ENCODE results near the gene CPXM2.
A peak's percentile ranks its signal among the peaks of the same experiment; 100 is the strongest.

Gene CPXM2

DNA sequence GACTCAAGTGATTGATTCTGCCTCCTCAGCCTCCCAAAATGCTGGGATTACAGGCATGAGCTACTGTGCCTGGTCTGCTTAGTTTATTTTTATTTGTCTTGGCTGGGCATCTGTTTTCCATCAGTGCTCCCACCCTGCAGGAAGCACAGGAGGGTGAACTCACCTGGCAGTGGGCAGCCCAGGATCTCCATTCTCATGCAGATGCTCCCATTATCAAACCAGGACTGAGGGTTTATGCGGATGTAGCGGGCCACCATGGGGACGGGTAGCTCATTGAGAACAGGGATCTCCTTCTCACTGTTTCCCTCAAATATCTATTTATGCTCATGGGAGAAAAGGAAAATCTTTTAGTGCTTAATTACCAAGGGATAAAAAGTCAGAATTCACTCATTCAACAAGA lies 93.8 kb downstream of the CPXM2 start:
- Histone ChIP-seq H3K27ac (ENCODE audit: low read length) (no peak overlapping the region), H3K27me3 (ENCODE audit: control insufficient read depth in 1 of 2, insufficient read depth in 2 of 2, low read length in 2 of 2) (no peaks in the 10 kb centered on the region), H3K4me1 (ENCODE audit: control insufficient read depth, insufficient read depth, low read length) (peaks cover 25% of the 10 kb centered on the region)

GRCh38 chr10:123796736-123797135 lies 94.9 kb downstream of the CPXM2 start:
- Histone ChIP-seq H3K27ac (ENCODE audit: low read length) (peak overlapping the region; percentile 37), H3K4me3 (ENCODE audit: low read length in 2 of 2) (no peak overlapping the region), H3K27me3 (ENCODE audit: control insufficient read depth in 1 of 2, insufficient read depth in 2 of 2, low read length in 2 of 2) (no peaks in the 10 kb centered on the region), H3K4me1 (ENCODE audit: control insufficient read depth, insufficient read depth, low read length) (peaks cover 25% of the 10 kb centered on the region), H3K9me3 (ENCODE audit: control insufficient read depth in 2 of 2, low read length in 2 of 2) (no peaks in the 10 kb centered on the region), H3K36me3 (ENCODE audit: control insufficient read depth in 2 of 2, insufficient read depth in 2 of 2, low read length in 2 of 2) (peaks cover 19% of the 10 kb centered on the region in 2 donors), H3K9ac (ENCODE audit: low read length in 2 of 2) (no peak overlapping the region)

More for the DNA sequence above, 93.8 kb downstream of the CPXM2 start:
- Histone ChIP-seq H3K36me3 (ENCODE audit: control insufficient read depth in 2 of 2, insufficient read depth in 2 of 2, low read length in 2 of 2) (peaks cover 13% of the 10 kb centered on the region in 2 donors), H3K4me3 (ENCODE audit: low read length in 2 of 2) (no peak overlapping the region), H3K9ac (ENCODE audit: low read length in 2 of 2) (no peak overlapping the region), H3K9me3 (ENCODE audit: control insufficient read depth in 2 of 2, low read length in 2 of 2) (no peaks in the 10 kb centered on the region)

DNA sequence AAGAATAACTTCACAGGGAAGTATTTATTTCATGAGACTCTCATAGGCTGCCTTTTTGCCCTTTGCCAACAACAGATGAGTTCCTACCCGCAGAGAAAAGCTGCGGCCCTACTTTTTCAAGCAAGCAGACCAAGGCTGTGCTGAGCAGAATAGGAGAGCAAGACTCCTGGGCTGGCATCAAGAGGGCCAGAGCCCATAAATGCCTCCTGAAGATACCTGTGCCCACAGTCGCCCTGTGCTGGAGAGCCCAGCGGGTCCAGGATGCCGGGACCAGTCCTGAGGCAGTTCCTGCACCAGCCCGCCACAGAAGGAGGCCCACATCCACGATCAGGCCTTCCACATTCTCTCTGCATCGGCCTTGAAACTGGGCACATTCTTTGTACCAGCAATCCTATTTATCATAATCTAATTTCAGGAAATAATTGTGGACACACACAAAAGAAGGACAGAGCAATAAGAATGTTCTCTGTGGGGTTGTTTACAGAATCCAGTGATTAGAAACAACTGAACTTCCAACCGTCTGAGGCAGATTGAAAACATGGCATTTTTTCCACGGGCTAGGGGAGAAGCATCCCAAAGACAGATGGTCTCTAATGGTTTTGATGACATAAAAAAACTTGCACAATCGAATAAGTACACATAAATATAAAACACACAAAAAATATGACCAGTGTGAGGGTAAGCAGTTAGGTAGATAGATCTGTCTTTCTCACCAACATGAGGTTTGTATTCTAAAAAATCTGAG lies 95.6 kb downstream of the CPXM2 start:
- no peak overlapping the region for H3K9ac ChIP-seq (ENCODE audit: low read length in 2 of 2)
- peaks cover 19 to 23% of the 10 kb centered on the region in 2 donors for H3K36me3 ChIP-seq (ENCODE audit: control insufficient read depth in 2 of 2, insufficient read depth in 2 of 2, low read length in 2 of 2)
- H3K27me3 ChIP-seq (ENCODE audit: control insufficient read depth in 1 of 2, insufficient read depth in 2 of 2, low read length in 2 of 2): no peaks in the 10 kb centered on the region
- peaks cover 23% of the 10 kb centered on the region for H3K4me1 ChIP-seq (ENCODE audit: control insufficient read depth, insufficient read depth, low read length)
- no peaks in the 10 kb centered on the region for H3K9me3 ChIP-seq (ENCODE audit: control insufficient read depth in 2 of 2, low read length in 2 of 2)
- no peak overlapping the region for H3K4me3 ChIP-seq (ENCODE audit: low read length in 2 of 2)
- H3K27ac ChIP-seq (ENCODE audit: low read length): peak overlapping the region; percentile 37

- H3K27ac ChIP-seq (ENCODE audit: low read length): peak overlapping the region; percentile 37
- H3K9me3 ChIP-seq (ENCODE audit: control insufficient read depth in 2 of 2, low read length in 2 of 2): peaks cover 0 to 2% of the 10 kb centered on the region in 2 donors
- no peak overlapping the region for H3K9ac ChIP-seq (ENCODE audit: low read length in 2 of 2)
- H3K36me3 ChIP-seq (ENCODE audit: control insufficient read depth in 2 of 2, insufficient read depth in 2 of 2, low read length in 2 of 2): peaks cover 19 to 29% of the 10 kb centered on the region in 2 donors
- H3K4me3 ChIP-seq (ENCODE audit: low read length in 2 of 2): no peak overlapping the region
- peaks cover 17% of the 10 kb centered on the region for H3K4me1 ChIP-seq (ENCODE audit: control insufficient read depth, insufficient read depth, low read length)
- H3K27me3 ChIP-seq (ENCODE audit: control insufficient read depth in 1 of 2, insufficient read depth in 2 of 2, low read length in 2 of 2): no peaks in the 10 kb centered on the region
Observed at GRCh38 chr10:123795196-123795780, 96.3 kb downstream of the CPXM2 start.

GRCh38 chr10:123792248-123792978 lies 99.2 kb downstream of the CPXM2 start:
- no peaks in the 10 kb centered on the region for H3K27me3 ChIP-seq (ENCODE audit: control insufficient read depth in 1 of 2, insufficient read depth in 2 of 2, low read length in 2 of 2)
- H3K36me3 ChIP-seq (ENCODE audit: control insufficient read depth in 2 of 2, insufficient read depth in 2 of 2, low read length in 2 of 2): peaks cover 10 to 26% of the 10 kb centered on the region in 2 donors
- peaks cover 0 to 2% of the 10 kb centered on the region in 2 donors for H3K9me3 ChIP-seq (ENCODE audit: control insufficient read depth in 2 of 2, low read length in 2 of 2)
- H3K4me1 ChIP-seq (ENCODE audit: control insufficient read depth, insufficient read depth, low read length): peaks cover 6% of the 10 kb centered on the region
- H3K27ac ChIP-seq (ENCODE audit: low read length): peak overlapping the region; percentile 18
- no peak overlapping the region for H3K4me3 ChIP-seq (ENCODE audit: low read length in 2 of 2)
- no peak overlapping the region for H3K9ac ChIP-seq (ENCODE audit: low read length in 2 of 2)

DNA sequence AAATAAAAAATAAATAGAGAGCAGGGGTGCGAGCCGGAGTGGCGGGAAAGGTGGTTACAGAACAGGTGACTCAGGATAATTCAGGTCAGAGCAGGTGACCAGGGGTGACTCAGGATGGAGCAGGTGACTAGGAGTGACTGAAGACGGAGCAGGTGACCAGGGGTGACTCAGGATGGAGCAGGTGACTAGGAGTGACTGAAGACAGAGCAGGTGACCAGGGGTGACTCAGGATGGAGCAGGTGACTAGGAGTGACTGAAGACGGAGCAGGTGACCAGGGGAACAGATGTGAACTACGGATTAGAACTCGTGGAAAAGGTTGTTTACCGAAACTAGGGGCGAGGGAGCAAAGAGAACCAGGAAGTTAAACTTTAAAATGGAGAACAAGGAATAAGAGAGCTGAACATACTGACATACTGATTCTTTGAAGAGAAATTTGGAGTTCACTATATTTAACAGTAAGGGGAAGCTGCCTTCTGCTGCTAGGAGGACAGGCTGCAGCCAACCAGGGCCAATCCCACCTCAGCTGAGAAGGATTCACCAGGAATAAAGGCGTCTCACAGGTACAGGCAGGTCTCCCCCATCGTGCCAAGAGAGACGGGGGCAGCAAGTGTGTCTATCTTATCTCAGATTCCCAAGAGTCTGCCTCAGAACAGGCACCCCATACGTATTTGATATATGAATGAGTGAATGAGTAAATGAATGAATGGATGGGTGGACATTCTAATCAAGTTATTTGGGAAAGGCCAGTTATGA lies 101.3 kb downstream of the CPXM2 start:
- Histone ChIP-seq H3K9ac (ENCODE audit: low read length in 2 of 2) (no peak overlapping the region), H3K27me3 (ENCODE audit: control insufficient read depth in 1 of 2, insufficient read depth in 2 of 2, low read length in 2 of 2) (no peaks in the 10 kb centered on the region), H3K27ac (ENCODE audit: low read length) (no peak overlapping the region), H3K36me3 (ENCODE audit: control insufficient read depth in 2 of 2, insufficient read depth in 2 of 2, low read length in 2 of 2) (peaks cover 10 to 32% of the 10 kb centered on the region in 2 donors), H3K4me1 (ENCODE audit: control insufficient read depth, insufficient read depth, low read length) (no peaks in the 10 kb centered on the region), H3K4me3 (ENCODE audit: low read length in 2 of 2) (no peak overlapping the region), H3K9me3 (ENCODE audit: control insufficient read depth in 2 of 2, low read length in 2 of 2) (peaks cover 0 to 2% of the 10 kb centered on the region in 2 donors)

DNA sequence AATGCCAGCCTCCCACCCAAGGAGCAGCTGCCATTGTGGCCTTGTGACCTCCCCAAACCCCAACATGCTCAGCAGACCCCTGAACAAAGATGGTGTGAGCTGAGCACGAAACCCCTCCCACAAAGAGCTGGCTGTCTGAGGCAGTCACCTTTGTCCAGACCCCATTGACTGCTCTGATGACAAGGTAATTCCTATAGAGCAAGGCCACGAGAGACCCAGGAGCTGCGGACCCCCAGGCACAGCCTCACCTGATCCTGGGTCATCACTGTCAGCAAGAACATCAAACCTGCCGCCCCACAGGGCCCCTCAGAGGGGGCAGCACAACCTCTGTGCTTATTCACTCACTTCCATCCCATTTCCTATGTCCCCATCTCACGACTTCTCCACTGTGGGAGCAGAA lies 102.6 kb downstream of the CPXM2 start:
- H3K27me3 ChIP-seq (ENCODE audit: control insufficient read depth in 1 of 2, insufficient read depth in 2 of 2, low read length in 2 of 2): no peaks in the 10 kb centered on the region
- H3K9me3 ChIP-seq (ENCODE audit: control insufficient read depth in 2 of 2, low read length in 2 of 2): peaks cover 0 to 2% of the 10 kb centered on the region in 2 donors
- H3K9ac ChIP-seq (ENCODE audit: low read length in 2 of 2): no peak overlapping the region
- H3K27ac ChIP-seq (ENCODE audit: low read length): no peak overlapping the region
- H3K4me1 ChIP-seq (ENCODE audit: control insufficient read depth, insufficient read depth, low read length): peaks cover 3% of the 10 kb centered on the region
- no peak overlapping the region for H3K4me3 ChIP-seq (ENCODE audit: low read length in 2 of 2)
- H3K36me3 ChIP-seq (ENCODE audit: control insufficient read depth in 2 of 2, insufficient read depth in 2 of 2, low read length in 2 of 2): peaks cover 14 to 34% of the 10 kb centered on the region in 2 donors

DNA sequence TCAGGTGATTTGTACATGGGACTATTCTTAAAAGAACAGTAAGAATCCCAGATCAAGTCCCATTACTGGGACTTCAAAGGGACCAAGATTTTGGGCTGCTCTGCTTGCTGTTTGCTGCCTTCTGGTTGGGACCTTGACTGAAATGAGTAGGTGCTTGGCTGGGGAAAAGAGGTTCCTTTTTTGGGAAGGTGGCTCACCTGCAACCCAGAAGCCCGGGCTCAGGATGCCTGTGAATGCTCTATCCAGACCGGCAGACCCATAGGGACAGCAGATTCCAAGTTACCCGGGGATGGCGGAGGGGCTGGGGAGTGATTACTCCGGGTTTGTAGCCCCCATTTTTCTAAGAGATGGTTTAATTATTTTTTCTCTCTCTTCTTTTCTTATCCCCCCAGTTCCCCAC lies 104.0 kb downstream of the CPXM2 start:
- Histone ChIP-seq H3K4me1 (ENCODE audit: control insufficient read depth, insufficient read depth, low read length) (peaks cover 7% of the 10 kb centered on the region), H3K9ac (ENCODE audit: low read length in 2 of 2) (no peak overlapping the region), H3K9me3 (ENCODE audit: control insufficient read depth in 2 of 2, low read length in 2 of 2) (peaks cover 0 to 2% of the 10 kb centered on the region in 2 donors), H3K4me3 (ENCODE audit: low read length in 2 of 2) (no peak overlapping the region), H3K27ac (ENCODE audit: low read length) (no peak overlapping the region), H3K36me3 (ENCODE audit: control insufficient read depth in 2 of 2, insufficient read depth in 2 of 2, low read length in 2 of 2) (peaks cover 12 to 34% of the 10 kb centered on the region in 2 donors), H3K27me3 (ENCODE audit: control insufficient read depth in 1 of 2, insufficient read depth in 2 of 2, low read length in 2 of 2) (no peaks in the 10 kb centered on the region)

DNA sequence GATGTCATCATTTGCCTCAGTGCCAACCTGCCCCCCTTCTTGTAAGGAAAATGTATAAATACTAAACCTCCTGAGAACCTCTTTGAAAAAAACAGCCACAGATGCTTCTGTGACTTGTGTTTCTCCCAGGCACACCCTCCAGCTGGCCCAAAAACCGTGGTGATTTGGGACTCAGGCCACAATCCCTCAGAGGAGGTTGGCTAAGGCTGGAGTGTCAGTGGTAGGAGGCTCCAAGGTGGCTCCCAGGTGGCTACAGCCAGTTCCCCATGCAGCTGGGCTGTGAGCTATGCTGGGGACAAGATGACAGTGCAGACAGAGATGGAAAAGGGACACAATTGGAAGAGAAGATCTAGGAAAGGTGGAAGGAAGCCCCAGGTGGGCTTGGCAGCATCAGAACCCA lies 104.7 kb downstream of the CPXM2 start:
- no peak overlapping the region for H3K27ac ChIP-seq (ENCODE audit: low read length)
- H3K9me3 ChIP-seq (ENCODE audit: control insufficient read depth in 2 of 2, low read length in 2 of 2): peaks cover 0 to 2% of the 10 kb centered on the region in 2 donors
- H3K4me1 ChIP-seq (ENCODE audit: control insufficient read depth, insufficient read depth, low read length): peaks cover 9% of the 10 kb centered on the region
- no peak overlapping the region for H3K4me3 ChIP-seq (ENCODE audit: low read length in 2 of 2)
- no peaks in the 10 kb centered on the region for H3K27me3 ChIP-seq (ENCODE audit: control insufficient read depth in 1 of 2, insufficient read depth in 2 of 2, low read length in 2 of 2)
- no peak overlapping the region for H3K9ac ChIP-seq (ENCODE audit: low read length in 2 of 2)
- peaks cover 8 to 30% of the 10 kb centered on the region in 2 donors for H3K36me3 ChIP-seq (ENCODE audit: control insufficient read depth in 2 of 2, insufficient read depth in 2 of 2, low read length in 2 of 2)

DNA sequence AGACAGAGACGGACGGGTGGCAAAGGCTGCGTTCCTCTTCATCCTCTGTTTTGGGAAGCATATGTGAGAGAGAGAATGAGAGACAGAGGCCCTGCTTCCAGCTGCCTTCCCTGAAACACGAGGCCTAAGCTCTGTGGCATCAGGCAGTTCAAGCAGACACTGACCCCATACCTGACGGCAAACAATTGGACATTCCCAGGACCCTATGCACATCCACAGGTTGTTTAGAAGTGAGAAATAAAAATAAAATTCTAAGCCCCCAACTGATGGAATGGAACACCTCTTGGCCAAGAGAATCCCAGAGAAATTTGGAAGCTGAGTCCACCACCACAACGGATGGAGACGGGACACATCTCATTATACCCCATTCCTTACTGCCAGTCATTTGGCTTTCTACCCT lies 105.3 kb downstream of the CPXM2 start:
- Histone ChIP-seq H3K9ac (ENCODE audit: low read length in 2 of 2) (no peak overlapping the region), H3K36me3 (ENCODE audit: control insufficient read depth in 2 of 2, insufficient read depth in 2 of 2, low read length in 2 of 2) (peaks cover 8 to 31% of the 10 kb centered on the region in 2 donors), H3K27me3 (ENCODE audit: control insufficient read depth in 1 of 2, insufficient read depth in 2 of 2, low read length in 2 of 2) (no peaks in the 10 kb centered on the region), H3K9me3 (ENCODE audit: control insufficient read depth in 2 of 2, low read length in 2 of 2) (peaks cover 0 to 2% of the 10 kb centered on the region in 2 donors), H3K27ac (ENCODE audit: low read length) (no peak overlapping the region), H3K4me1 (ENCODE audit: control insufficient read depth, insufficient read depth, low read length) (peaks cover 14% of the 10 kb centered on the region), H3K4me3 (ENCODE audit: low read length in 2 of 2) (no peak overlapping the region)
